SKM-1 (cell line): ENCODE data around the gene HOXC12.

Experiments
- DNase-seq: peaks from one replicate; lab custom pipeline; 2025; ENCODE audit not compliant: unreplicated experiment; lab: John Stamatoyannopoulos, UW

The HOXC12 gene

GRCh38 chr12:53995378-53996239 is 40.9 kb downstream of the HOXC12 start:
- DNase-seq, result no peak

GRCh38 chr12:53996240-53997203 is 41.8 kb downstream of the HOXC12 start:
- no peak for DNase-seq

GRCh38 chr12:53997204-53998109 is 42.8 kb downstream of the HOXC12 start:
- DNase-seq, result no peak

- DNase-seq, result no peak
Observed at GRCh38 chr12:53998110-53998899, 43.6 kb downstream of the HOXC12 start.

- DNase-seq, result no peak
Observed at GRCh38 chr12:53998900-53999236, 44.2 kb downstream of the HOXC12 start.

GRCh38 chr12:53999559-54000115 is 44.9 kb downstream of the HOXC12 start:
- DNase-seq, result no peak

- no peak for DNase-seq
Observed at GRCh38 chr12:54000116-54001114, 45.7 kb downstream of the HOXC12 start, which contains the start of gene HOXC9. TSS of gene HOXC9 (plus strand) at chr12:54000161. CDS start at chr12:54000189, 28 bp downstream.

- DNase-seq, result no peak
Observed at GRCh38 chr12:54001283-54002187, 46.8 kb downstream of the HOXC12 start.

- no peak for DNase-seq
Observed at GRCh38 chr12:54002278-54002914, 47.7 kb downstream of the HOXC12 start.

GRCh38 chr12:54002915-54003389 is 48.2 kb downstream of the HOXC12 start:
- no peak for DNase-seq

GRCh38 chr12:54003625-54004024 is 48.9 kb downstream of the HOXC12 start:
- no peak for DNase-seq

GRCh38 chr12:54004063-54004840 is 49.5 kb downstream of the HOXC12 start:
- no peak for DNase-seq

- DNase-seq, result no peak
Observed at GRCh38 chr12:54004841-54005530, 50.3 kb downstream of the HOXC12 start.

- DNase-seq, result no peak
Observed at GRCh38 chr12:54005531-54005852, 50.8 kb downstream of the HOXC12 start.

GRCh38 chr12:54005853-54006558 is 51.3 kb downstream of the HOXC12 start:
- DNase-seq, result no peak
